GM18861 (cell line): ENCODE measurements around the gene ARL4A.

Experiments
- ATAC-seq: cut with Tn5 transposase; IDR thresholded peaks from one replicate; pipeline ENCODE4 v1.9.1; 2021; ENCODE audit not compliant: unreplicated experiment

ARL4A gene

DNA sequence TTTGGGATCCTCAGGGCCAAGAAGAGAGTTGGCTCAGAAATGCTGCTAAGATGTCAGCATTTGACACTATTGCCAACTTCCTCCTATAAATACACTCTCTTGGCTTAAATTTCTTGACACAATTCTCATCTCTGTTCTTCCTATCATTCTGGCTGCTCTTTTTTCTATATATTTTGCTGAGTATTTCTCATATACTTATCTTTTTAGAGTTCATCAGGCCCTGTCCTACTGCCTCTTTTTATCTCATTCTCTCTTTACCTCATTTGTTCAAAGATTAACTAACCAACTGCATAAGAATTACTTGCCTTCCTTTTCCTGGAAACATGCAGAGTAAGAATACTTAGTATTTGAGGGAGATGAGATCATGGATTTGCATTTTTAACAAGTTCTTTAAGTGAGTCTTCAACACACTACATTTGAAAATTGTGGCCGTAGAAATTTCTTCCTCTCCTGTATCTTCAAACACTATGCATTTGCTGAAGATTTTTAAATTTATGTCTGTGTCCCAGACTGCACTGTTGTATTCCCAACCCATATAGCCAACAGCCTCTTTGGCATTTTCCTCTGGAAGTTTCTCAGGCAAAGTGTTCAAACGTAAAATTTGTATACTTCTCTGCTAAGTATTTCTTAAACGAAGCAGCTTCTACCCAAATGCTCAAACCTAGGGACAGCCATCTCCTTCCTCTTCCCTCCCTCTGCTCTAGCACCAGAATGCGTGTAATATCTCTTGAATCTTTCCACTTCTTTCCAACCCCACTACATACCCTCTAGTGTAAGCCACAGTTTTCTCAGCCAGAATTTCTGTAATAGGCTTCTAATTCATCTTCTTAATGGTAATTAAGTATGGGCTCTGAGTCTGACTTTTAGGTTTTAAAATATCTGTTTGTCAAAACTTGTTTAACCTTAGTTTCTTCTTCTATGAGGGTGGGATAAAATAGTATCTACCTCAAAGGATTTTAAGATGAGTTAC lies 35.5 kb downstream of the ARL4A start:
- no peak for ATAC-seq

DNA sequence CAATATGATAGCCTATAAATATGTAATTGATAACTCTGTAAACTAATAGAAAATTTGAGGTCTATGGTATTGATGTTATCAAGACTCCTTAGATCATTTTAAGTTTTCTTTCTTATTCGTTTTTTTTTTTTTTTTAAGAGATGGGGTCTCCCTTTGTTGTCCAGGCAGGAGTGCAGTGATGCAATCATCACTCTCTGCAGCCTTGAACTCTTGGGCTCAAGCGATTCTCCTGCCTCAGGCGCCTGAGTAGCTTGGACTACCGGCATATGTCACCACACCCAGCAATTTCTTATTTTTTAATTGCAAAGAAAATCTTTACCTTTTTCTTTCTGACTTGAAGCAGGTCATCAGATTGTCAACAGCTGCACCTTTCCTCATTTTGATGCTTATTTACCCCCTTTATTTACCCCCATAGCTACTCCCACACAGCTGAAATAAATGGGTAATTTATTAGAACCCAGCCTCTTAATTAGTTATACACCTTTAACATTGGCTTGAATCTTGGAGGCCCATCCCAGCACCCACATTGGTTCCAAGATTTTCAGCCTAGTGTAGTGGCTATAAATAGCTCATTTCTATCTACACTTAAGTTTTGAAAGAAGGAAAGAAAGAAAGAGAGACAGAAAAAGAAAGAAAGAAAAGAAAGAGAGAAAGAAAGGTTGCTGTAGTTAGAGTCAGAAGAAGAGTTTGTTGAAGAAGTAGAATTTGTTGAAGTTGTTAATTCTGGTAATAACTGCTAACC lies 38.3 kb downstream of the ARL4A start:
- no peak for ATAC-seq

DNA sequence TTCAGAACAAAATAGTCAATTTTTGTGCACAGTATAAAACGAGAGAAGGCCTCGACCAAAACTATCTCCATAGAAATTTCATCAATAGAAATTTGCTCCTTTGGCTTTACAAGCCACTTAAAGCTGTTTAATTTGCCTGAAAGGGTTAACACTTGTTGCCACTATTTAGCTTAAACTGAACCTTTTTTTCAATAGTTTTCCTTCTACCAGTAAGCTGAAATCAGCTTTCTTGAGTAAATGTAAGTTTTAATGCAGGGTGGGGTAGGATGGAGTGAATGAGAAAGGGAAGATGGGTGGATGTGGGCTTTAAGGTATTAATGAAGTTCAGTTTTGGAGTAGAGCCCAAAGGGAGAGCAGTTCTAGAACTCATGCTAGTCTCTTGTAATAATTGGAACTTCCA lies 39.5 kb downstream of the ARL4A start:
- ATAC-seq: no peak

DNA sequence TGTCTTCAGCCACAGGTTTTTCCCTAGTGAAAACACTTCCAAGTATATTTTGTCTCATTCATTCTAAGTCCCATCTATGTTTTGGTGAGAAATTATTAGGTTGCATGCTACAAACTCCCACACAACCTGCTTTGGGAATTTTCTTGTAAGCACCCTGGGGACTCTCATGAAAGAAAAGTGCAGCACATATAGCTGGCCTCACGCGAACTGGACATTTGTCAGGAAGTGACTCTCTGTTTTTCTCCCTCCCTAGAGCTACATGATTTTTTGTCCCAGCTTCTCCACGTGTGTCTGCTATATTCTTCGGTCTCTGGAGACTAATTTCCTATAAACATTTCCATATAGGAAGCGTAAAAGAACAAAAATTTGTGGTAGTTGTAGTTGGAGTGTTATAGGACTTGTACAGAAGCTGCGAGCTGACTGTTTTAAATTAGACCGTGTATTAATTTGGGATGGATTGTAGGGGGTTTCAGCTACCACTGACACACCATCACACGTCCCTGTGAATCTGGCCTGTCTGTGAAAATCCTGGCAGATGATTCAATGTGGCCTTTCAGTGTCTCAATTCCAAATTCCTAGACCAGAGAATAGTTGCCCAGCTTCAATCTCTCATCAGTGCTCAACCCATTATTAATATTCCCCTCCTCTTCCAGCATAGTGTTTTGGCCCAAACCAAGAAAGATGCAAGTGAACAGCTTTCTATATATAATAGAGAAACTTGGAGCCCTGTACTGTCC lies 40.2 kb downstream of the ARL4A start:
- ATAC-seq: no peak

DNA sequence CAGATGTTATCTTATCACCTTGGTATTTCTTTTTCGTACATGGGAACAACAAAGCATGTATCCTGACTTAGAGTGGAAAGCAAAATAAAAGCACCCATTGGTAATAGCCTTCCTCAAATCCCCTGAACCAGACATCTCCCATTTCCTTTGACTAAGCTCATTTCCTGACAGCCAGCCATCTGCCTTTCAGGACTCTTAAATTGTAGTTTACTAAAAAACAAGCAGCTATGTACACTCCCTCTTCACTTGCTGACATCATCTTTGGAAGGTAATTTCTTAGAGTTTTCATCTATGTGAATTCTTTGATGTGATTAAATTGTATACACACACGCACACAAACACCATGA lies 40.7 kb downstream of the ARL4A start:
- ATAC-seq: no peak

DNA sequence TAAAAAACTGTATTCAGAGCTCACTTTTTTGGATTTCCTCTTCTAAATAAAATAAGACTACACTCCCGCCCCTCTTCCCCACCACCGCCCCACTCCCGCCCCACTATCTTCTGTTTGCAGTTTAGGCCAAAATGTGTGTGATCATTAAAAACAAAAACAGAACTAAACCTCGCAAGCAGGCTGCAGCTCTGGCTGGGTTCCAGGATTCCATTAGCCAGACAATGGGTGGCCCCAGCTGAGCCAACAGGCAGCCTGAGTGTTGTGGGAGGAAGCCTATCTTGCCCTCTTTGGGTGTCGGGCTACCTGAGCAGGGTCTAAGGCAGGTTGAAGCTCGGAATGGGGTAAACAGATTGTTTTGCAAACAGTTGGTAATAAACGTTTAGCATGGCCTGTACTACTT lies 41.7 kb downstream of the ARL4A start:
- no peak for ATAC-seq

DNA sequence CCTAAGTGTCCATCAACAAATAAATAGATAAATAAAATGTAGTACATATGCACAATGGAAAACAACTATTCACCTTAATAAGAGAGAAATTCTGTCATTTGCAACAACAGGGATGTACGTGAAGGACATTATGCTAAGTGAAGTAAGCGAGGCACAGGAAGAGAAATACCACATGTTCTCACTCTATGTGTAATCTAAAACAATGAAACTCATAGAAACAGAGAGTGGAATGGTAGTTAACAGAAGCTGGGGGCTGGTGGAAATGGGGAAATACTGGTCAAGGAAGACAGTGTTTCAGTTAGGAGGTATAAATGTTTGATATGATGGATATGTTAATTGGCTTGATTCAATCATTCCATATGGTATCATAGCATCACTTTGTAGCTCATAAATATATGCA lies 43.1 kb downstream of the ARL4A start:
- no peak for ATAC-seq

DNA sequence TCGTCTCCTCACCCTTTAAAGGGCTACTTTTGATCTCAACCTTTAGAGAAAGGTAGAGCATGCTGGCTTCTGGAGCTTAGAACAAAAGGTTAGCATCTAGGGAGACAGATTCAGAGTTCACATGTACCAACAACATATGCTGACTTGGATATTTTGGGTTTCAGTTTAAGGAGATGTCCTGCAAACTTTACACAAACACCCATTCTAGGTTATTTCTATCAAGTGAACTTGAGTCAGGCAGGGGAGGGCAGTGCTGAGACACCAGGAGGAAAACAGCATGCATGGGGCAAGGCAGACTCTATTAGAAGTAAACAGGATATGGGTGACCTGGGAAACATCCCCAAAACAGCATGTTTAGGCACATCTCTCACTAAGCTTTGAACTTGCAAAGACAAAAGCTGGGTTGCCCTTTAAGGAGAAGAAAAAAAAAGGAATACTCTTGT lies 43.8 kb downstream of the ARL4A start:
- ATAC-seq: peak; percentile 42

DNA sequence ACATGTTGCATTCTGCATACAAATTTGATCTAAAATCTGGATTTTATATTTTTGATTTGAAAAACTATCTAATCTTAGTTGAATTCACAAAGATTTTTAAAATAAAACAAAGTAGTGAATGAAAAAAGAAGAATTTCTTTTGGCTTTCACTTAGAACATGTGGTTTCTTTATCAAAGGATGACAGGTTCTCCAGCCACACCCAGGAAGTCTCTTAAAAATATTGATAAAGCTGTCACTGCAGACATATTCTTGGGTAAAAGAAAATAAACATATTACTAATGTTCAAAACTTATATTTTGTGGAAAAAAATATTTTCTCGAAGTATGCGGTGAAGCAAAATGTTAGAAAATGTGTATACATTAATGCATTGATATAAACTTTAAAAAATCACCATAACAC lies 44.3 kb downstream of the ARL4A start:
- no peak for ATAC-seq

DNA sequence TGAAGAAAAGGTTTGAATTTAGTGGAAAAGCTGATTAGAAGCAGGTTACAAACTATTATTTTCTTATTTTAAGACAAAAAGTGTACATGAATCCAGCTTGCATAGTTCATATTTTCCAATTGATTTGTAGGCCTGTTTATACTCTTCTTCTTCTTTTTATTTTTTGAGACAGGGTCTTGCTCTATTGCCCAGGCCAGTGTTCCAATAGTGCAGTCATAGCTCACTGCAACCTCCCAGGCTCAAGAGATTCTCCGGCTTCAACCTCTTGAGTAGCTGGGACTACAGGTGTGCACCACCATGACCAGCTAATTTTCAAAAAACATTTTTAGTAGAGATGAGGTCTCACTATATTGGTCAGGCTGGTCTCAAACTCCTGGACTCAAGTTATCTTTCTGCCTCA lies 45.0 kb downstream of the ARL4A start:
- ATAC-seq: no peak

DNA sequence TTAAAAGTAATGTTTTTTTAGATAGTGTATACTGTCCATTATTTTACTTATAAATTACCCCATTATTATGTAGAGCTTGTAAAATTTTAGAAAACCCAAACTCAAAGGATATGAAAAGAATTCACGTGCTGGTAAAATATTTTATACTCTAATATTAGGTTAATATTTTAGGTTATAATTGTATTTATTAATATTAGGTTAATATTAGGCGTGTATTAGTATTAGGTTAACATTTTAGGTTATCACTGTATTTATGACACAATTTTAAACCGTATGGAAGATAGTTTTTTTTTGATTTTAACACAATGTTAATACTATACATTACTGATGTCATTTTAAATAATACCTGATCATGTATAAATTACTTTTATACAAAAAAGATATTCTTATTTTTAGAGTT lies 48.5 kb downstream of the ARL4A start:
- ATAC-seq: no peak

DNA sequence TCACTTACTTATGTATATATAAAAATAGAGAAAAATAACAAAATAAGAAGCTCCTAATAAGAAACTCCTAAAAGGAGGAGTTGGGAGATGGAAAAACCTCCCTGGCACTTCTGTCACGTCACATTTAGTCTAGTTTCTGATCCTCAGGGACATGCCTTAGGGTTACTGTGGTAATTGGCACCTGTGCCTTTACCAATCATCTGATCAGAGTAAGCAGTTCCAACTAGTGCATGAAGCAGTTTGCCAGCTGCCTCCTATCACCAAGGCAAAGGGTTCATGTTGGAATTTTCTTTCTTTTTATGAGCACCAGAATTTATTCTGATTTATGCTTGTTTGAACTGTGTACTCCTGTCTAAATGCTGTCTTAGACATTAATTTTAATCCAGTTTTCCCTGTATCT lies 49.9 kb downstream of the ARL4A start:
- no peak for ATAC-seq

DNA sequence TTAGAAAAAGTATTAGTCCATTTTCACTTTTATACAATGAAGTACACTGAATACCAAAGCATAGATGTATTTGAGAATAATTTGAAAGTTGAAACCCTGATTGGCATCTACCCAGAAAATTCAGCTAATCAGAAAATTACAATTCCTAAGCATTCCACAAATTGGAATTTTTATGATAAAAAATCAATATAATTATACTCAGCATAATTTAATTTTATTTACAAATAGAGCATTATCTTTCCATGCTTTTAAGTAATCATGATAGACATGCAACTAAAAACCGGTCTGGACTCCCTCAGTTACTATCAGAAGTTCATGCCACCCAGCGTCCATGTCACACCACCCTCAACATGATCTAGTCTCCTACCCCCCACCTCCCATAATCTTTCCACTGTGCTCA lies 50.4 kb downstream of the ARL4A start:
- ATAC-seq: no peak

DNA sequence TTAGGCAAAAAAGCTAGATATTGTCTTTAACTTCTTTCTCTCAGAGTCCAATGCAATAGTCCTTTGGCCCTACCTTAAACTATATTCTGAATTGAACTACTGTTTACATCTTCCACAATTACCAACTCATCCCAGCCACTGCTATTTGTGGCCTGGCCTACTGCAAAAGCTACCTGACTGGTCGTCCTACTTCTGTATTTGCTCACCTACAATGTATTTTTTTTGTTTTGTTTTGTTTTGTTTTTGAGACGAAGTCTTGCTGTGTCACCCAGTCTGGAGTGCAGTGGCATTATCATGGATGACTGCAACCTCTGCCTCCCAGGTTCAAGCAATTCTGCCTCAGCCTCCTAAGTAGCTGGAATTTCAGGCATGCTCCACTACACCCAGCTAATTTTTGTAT lies 51.2 kb downstream of the ARL4A start:
- ATAC-seq: no peak
